Activated CD4-positive, CD25-positive, alpha-beta regulatory T cell treated with anti-CD3 and anti-CD28 coated beads, Interleukin-2, amount 50 U/mL, for 16 hours (primary cell): ENCODE measurements around the gene TMEM254.
"Not testable (repeated sequence)": the region's sequence is repeated elsewhere in the genome, so short reads cannot be mapped to it uniquely, and the experiment has no call there.

Experiments used
- DNase-seq: peaks from one replicate; pipeline ENCODE4 v3.0.0-alpha.2; 2020; ENCODE audit warnings: low read depth, low spot score

TMEM254 gene

GRCh38 chr10:80132299-80133139, 54.1 kb downstream of the TMEM254 start, which contains the start of gene PLAC9:
TSS of gene PLAC9 (plus strand) at chr10:80132730. CDS start at chr10:80132763, 33 bp downstream.
- no peak for DNase-seq

- no peak for DNase-seq
Measured at GRCh38 chr10:80133206-80133605, 54.7 kb downstream of the TMEM254 start.

- DNase-seq, result not testable (repeated sequence)
Measured at GRCh38 chr10:80133687-80134086, 55.2 kb downstream of the TMEM254 start.

GRCh38 chr10:80136134-80136571, 57.7 kb downstream of the TMEM254 start:
- no peak for DNase-seq

- no peak for DNase-seq
Measured at GRCh38 chr10:80137031-80137862, 58.8 kb downstream of the TMEM254 start.

- no peak for DNase-seq
Measured at GRCh38 chr10:80137920-80138319, 59.5 kb downstream of the TMEM254 start.

GRCh38 chr10:80139265-80139664, 60.8 kb downstream of the TMEM254 start:
- DNase-seq, result no peak

- DNase-seq, result no peak
Measured at GRCh38 chr10:80140251-80140650, 61.8 kb downstream of the TMEM254 start.

GRCh38 chr10:80141696-80142460, 63.4 kb downstream of the TMEM254 start:
- no peak for DNase-seq
